OCI-LY3 (cell line): ENCODE measurements around the gene TRMT13.

ENCODE experiments used
- EZH2phosphoT487 ChIP-seq: fragments of 200-600 bp; shearing (Covaris generic); IDR thresholded peaks from 2 replicates; pipeline ENCODE4 v1.6.1; 2018; ENCODE audit warnings: antibody characterized with exemption, mixed run types, low read depth
- TF ChIP-seq, protein P1 (sequence below): fragments of 200-600, 300-600 bp; sonication (generic); IDR thresholded peaks from 2 replicates; pipeline ENCODE4 v1.5.1; 2014; ENCODE audit warnings: antibody characterized with exemption, low read length, low read depth

DNA sequence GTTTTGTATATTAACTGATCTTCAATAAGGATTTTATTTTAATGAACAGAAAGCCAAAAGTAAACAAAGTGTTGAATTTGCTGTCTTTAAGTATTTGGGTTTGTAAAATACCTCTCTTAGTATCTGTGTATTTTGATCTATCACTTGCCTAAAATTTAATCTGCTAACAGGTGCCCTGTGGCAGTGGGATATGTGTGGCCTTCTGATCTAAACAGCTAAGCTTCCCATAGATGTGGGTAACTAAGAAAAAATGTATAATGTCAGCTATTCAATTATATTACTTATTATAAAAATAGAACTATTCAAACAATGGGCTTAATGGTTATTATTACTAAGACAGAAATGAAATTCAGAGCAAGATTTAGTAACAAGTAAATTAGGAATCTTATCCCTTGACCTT is 29.9 kb downstream of the TRMT13 start:
- TF ChIP-seq, protein P1, sequence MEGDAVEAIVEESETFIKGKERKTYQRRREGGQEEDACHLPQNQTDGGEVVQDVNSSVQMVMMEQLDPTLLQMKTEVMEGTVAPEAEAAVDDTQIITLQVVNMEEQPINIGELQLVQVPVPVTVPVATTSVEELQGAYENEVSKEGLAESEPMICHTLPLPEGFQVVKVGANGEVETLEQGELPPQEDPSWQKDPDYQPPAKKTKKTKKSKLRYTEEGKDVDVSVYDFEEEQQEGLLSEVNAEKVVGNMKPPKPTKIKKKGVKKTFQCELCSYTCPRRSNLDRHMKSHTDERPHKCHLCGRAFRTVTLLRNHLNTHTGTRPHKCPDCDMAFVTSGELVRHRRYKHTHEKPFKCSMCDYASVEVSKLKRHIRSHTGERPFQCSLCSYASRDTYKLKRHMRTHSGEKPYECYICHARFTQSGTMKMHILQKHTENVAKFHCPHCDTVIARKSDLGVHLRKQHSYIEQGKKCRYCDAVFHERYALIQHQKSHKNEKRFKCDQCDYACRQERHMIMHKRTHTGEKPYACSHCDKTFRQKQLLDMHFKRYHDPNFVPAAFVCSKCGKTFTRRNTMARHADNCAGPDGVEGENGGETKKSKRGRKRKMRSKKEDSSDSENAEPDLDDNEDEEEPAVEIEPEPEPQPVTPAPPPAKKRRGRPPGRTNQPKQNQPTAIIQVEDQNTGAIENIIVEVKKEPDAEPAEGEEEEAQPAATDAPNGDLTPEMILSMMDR: no peak
- TF ChIP-seq EZH2phosphoT487: no peak
